ENCODE measurements around the gene LONP1.

DNA sequence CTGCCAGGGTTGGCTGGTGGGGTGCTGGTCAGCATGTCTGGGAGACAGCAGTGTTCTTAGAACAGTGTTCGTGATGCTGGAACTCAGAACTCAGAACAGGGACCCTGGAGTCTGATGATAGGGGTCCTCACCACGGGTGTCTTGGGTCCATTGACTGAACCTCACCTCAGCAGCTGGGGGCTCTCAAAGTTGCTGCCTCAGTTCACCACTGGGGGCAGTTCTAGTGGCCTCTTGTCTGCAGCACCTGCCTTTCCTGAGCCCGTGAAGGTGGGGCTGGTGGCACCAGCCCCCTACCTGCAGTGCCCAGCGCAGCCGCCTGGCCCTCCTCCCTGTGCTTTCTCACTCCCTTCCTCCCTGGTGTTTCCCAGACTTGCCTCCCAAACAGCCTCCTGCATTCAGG lies 68.6 kb downstream of the LONP1 start:
- TF ChIP-seq, protein P1, sequence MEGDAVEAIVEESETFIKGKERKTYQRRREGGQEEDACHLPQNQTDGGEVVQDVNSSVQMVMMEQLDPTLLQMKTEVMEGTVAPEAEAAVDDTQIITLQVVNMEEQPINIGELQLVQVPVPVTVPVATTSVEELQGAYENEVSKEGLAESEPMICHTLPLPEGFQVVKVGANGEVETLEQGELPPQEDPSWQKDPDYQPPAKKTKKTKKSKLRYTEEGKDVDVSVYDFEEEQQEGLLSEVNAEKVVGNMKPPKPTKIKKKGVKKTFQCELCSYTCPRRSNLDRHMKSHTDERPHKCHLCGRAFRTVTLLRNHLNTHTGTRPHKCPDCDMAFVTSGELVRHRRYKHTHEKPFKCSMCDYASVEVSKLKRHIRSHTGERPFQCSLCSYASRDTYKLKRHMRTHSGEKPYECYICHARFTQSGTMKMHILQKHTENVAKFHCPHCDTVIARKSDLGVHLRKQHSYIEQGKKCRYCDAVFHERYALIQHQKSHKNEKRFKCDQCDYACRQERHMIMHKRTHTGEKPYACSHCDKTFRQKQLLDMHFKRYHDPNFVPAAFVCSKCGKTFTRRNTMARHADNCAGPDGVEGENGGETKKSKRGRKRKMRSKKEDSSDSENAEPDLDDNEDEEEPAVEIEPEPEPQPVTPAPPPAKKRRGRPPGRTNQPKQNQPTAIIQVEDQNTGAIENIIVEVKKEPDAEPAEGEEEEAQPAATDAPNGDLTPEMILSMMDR (IDR thresholded peaks at IDR 0.05; ENCODE audit: poor library complexity, severe bottlenecking), result no peak
- TF ChIP-seq POLR2AphosphoS5 (IDR thresholded peaks at IDR 0.05) (no peak), EZH2 (IDR thresholded peaks at IDR 0.05; ENCODE audit: borderline replicate concordance, insufficient read depth, low read length, poor library complexity, severe bottlenecking) (no peak), RAD21 (conservative IDR thresholded peaks at IDR 0.05) (no peak), EP300 (conservative IDR thresholded peaks at IDR 0.05; ENCODE audit: poor library complexity, severe bottlenecking) (no peak)
- TF ChIP-seq, protein P2, sequence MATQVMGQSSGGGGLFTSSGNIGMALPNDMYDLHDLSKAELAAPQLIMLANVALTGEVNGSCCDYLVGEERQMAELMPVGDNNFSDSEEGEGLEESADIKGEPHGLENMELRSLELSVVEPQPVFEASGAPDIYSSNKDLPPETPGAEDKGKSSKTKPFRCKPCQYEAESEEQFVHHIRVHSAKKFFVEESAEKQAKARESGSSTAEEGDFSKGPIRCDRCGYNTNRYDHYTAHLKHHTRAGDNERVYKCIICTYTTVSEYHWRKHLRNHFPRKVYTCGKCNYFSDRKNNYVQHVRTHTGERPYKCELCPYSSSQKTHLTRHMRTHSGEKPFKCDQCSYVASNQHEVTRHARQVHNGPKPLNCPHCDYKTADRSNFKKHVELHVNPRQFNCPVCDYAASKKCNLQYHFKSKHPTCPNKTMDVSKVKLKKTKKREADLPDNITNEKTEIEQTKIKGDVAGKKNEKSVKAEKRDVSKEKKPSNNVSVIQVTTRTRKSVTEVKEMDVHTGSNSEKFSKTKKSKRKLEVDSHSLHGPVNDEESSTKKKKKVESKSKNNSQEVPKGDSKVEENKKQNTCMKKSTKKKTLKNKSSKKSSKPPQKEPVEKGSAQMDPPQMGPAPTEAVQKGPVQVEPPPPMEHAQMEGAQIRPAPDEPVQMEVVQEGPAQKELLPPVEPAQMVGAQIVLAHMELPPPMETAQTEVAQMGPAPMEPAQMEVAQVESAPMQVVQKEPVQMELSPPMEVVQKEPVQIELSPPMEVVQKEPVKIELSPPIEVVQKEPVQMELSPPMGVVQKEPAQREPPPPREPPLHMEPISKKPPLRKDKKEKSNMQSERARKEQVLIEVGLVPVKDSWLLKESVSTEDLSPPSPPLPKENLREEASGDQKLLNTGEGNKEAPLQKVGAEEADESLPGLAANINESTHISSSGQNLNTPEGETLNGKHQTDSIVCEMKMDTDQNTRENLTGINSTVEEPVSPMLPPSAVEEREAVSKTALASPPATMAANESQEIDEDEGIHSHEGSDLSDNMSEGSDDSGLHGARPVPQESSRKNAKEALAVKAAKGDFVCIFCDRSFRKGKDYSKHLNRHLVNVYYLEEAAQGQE (IDR thresholded peaks at IDR 0.05; ENCODE audit: borderline replicate concordance), result no peak
